Loucy (cell line): Measurements from ENCODE around the gene TBCEL.

ENCODE experiments used
- CTCF ChIP-seq: fragments of 200-600 bp; sonication (generic); conservative IDR thresholded peaks from 2 replicates; pipeline ENCODE4 v1.5.1; 2014; ENCODE audit warnings: mild to moderate bottlenecking, antibody characterized with exemption, low read length
- EZH2phosphoT487 ChIP-seq: fragments of 200-600 bp; IDR thresholded peaks from 2 replicates; pipeline ENCODE4 v1.6.1; 2018; ENCODE audit warnings: antibody characterized with exemption, mild to moderate bottlenecking, moderate library complexity, borderline replicate concordance

- TF ChIP-seq CTCF (no peak), EZH2phosphoT487 (no peak)
Measured at GRCh38 chr11:121070951-121071845, 47.3 kb downstream of the TBCEL start.
